GM23338 (cell line): ENCODE data around the gene HCK. TPM values are rescaled to one million over a fixed set of nuclear protein-coding genes. Genes with fewer than 3 reads are reported as not detected.

Experiments
- ATAC-seq: fragments of 200-7000 bp; cut with Tn5 transposase; 3 replicates; pipeline ENCODE4 v1.9.1; 2020
- DNase-seq: peaks from one replicate; pipeline ENCODE4 v3.0.0-alpha.2; 2015; ENCODE audit warnings: low spot score
- H2AFZ ChIP-seq: fragments of 200-600 bp; sonication (generic); 2 replicates; pipeline ENCODE4 v1.8.0; 2016; ENCODE audit warnings: antibody characterized with exemption, mild to moderate bottlenecking, moderate library complexity
- H3F3A ChIP-seq: fragments of 200-600 bp; sonication (generic); replicated peaks from 2 replicates; pipeline ENCODE4 v1.8.0; 2017; ENCODE audit warnings: antibody characterized with exemption, mixed run types, low read depth
- H3K27ac ChIP-seq: fragments of 200-600 bp; sonication (generic); 2 replicates; pipeline ENCODE4 v1.6.1; 2016; ENCODE audit warnings: low read depth
- H3K27me3 ChIP-seq: fragments of 200-600 bp; sonication (generic); 2 replicates; pipeline ENCODE4 v1.8.0; 2016; ENCODE audit warnings: mild to moderate bottlenecking, mixed run types, moderate library complexity; ENCODE audit not compliant: insufficient read depth
- H3K36me3 ChIP-seq: fragments of 200-600 bp; sonication (generic); 2 replicates; pipeline ENCODE4 v1.8.0; 2016; ENCODE audit warnings: mild to moderate bottlenecking; ENCODE audit not compliant: insufficient read depth
- H3K4me1 ChIP-seq: fragments of 200-600 bp; sonication (generic); 2 replicates; pipeline ENCODE4 v1.8.0; 2016; ENCODE audit warnings: mild to moderate bottlenecking, moderate library complexity; ENCODE audit not compliant: insufficient read depth
- H3K4me2 ChIP-seq: fragments of 200-600 bp; sonication (generic); 2 replicates; pipeline ENCODE4 v1.7.1; 2017; ENCODE audit warnings: mixed run types
- H3K4me3 ChIP-seq: fragments of 200-600 bp; sonication (generic); 2 replicates; pipeline ENCODE4 v1.6.1; 2016; ENCODE audit warnings: mixed run types
- H3K79me2 ChIP-seq: fragments of 200-600 bp; sonication (generic); replicated peaks from 2 replicates; pipeline ENCODE4 v1.8.0; 2017; ENCODE audit warnings: mild to moderate bottlenecking; ENCODE audit not compliant: insufficient read depth
- H3K9me2 ChIP-seq: fragments of 200-600 bp; sonication (generic); 2 replicates; pipeline ENCODE4 v1.8.0; 2017; ENCODE audit not compliant: insufficient read depth
- H4K20me1 ChIP-seq: fragments of 200-600 bp; sonication (generic); replicated peaks from 2 replicates; pipeline ENCODE4 v1.8.0; 2017; ENCODE audit warnings: mild to moderate bottlenecking; ENCODE audit not compliant: insufficient read depth
- H3K27ac Mint-ChIP-seq: 2 replicates; pipeline ENCODE4 v1.8.0; 2020; ENCODE audit warnings: inconsistent platforms, mild to moderate bottlenecking, moderate library complexity, mixed read lengths
- H3K27me3 Mint-ChIP-seq: 3 replicates; pipeline ENCODE4 v1.8.0; 2022; ENCODE audit warnings: low read depth, mild to moderate bottlenecking, moderate library complexity, mixed read lengths, inconsistent platforms; ENCODE audit not compliant: insufficient read depth, poor library complexity
- H3K36me3 Mint-ChIP-seq: 3 replicates; pipeline ENCODE4 v1.8.0; 2021; ENCODE audit warnings: low read depth, mild to moderate bottlenecking, inconsistent platforms, moderate library complexity, mixed read lengths
- H3K4me1 Mint-ChIP-seq: 3 replicates; pipeline ENCODE4 v1.8.0; 2020; ENCODE audit warnings: mild to moderate bottlenecking, inconsistent platforms, mixed read lengths
- H3K4me3 Mint-ChIP-seq: 3 replicates; pipeline ENCODE4 v1.8.0; 2021; ENCODE audit warnings: moderate library complexity, mild to moderate bottlenecking, inconsistent platforms, mixed read lengths
- H3K9me3 Mint-ChIP-seq: 3 replicates; pipeline ENCODE4 v1.8.0; 2020; ENCODE audit warnings: moderate library complexity, mild to moderate bottlenecking, inconsistent platforms, mixed read lengths
- CREB1 ChIP-seq: fragments of 250-450 bp; sonication (Bioruptor Pico); IDR thresholded peaks from 2 replicates; pipeline ENCODE4 v1.5.0; 2020; ENCODE audit warnings: low read depth, mild to moderate bottlenecking, moderate library complexity
- CTCF ChIP-seq, 2 experiments: fragments of 200-600 bp in 1 of 2; sonication (generic) in 1 of 2; conservative IDR thresholded peaks; 2 replicates each; pipeline versions ENCODE4 v1.5.1 to v1.6.1; 2016 to 2017; ENCODE audit warnings: antibody characterized with exemption in 2 of 2, low read depth in 2 of 2, mild to moderate bottlenecking in 2 of 2, moderate library complexity in 1 of 2
- ETS1 ChIP-seq: IDR thresholded peaks from 2 replicates; pipeline ENCODE4 v1.6.1; 2016; ENCODE audit warnings: antibody characterized with exemption
- EZH2phosphoT487 ChIP-seq: fragments of 200-600 bp; sonication (generic); IDR thresholded peaks from one replicate; pipeline ENCODE4 v1.8.1; 2018; ENCODE audit warnings: antibody characterized with exemption; ENCODE audit not compliant: unreplicated experiment
- JUNB ChIP-seq: IDR thresholded peaks from one replicate; pipeline ENCODE4 v1.6.1; 2016; ENCODE audit warnings: antibody characterized with exemption; ENCODE audit not compliant: unreplicated experiment
- POLR2AphosphoS5 ChIP-seq: IDR thresholded peaks from 2 replicates; pipeline ENCODE4 v1.6.1; 2016; ENCODE audit warnings: antibody characterized with exemption, low read depth
- STAT1 ChIP-seq: IDR thresholded peaks from one replicate; pipeline ENCODE4 v1.6.1; 2016; ENCODE audit warnings: antibody characterized with exemption; ENCODE audit not compliant: unreplicated experiment
- ZNF114 ChIP-seq: fragments of 250-450 bp; sonication (Bioruptor Pico); IDR thresholded peaks from 2 replicates; pipeline ENCODE4 v1.5.0; 2020; ENCODE audit warnings: mild to moderate bottlenecking, moderate library complexity
- ZNF331 ChIP-seq: fragments of 250-450 bp; sonication (Bioruptor Pico); IDR thresholded peaks from 2 replicates; pipeline ENCODE4 v1.5.0; 2020; ENCODE audit warnings: low read depth, mild to moderate bottlenecking, moderate library complexity
- polyA plus RNA-seq: library from polyadenylated mRNA; unstranded; fragments of >200 nt; fragmentation: Nextera tagmentation; extraction: Ambion mirVana; gene quantifications from 2 replicates; pipeline ENCODE4 v1.2.1, GENCODE V29; 2016
- total RNA-seq: library from RNA; depleted of rRNA; stranded (reverse); fragments of >200 nt; shearing (Covaris generic); gene quantifications from 2 replicates; pipeline ENCODE4 v1.2.3, GENCODE V29; 2014
- TF ChIP-seq, protein P1 (sequence below): IDR thresholded peaks from one replicate; pipeline ENCODE4 v1.6.1; 2018; ENCODE audit warnings: antibody characterized with exemption; ENCODE audit not compliant: unreplicated experiment

HCK gene
- total and polyA plus RNA-seq, 2 experiments from 2014 or later, result 0.97 TPM; not detected in 1

- Histone ChIP-seq H3K27me3 (peaks cover 13% of the 10 kb centered on the region), H3K9me2 (no peaks in the 10 kb centered on the region), H3K27ac (no peak overlapping the region), H3K79me2 (no peaks in the 10 kb centered on the region), H2AFZ (peak overlapping the region; percentile 15; the same call in 1 of the 2 replicates), H3F3A (peaks cover 13% of the 10 kb centered on the region), H3K4me3 (peak overlapping the region; percentile 57), H4K20me1 (peaks cover 12% of the 10 kb centered on the region; the same call in 1 of the 2 replicates), H3K4me2 (peak overlapping the region; percentile 78), H3K4me1 (peaks cover 2% of the 10 kb centered on the region; the same call in 1 of the 2 replicates), H3K36me3 (no peaks in the 10 kb centered on the region)
- H3K36me3 Mint-ChIP-seq, result peaks cover 9% of the 10 kb centered on the region; the same call in 2 of the 3 replicates
- 0 out of 2 replicates have a peak, but pooled peaks have one; percentile 45 for TF ChIP-seq ZNF114 (CRISPR knock-in tag)
- peak; percentile 17; the same call in 1 of the 2 replicates for TF ChIP-seq POLR2AphosphoS5
- peak; percentile 79 to 99 for TF ChIP-seq CTCF (conservative IDR thresholded peaks at IDR 0.05; ENCODE audit: low read depth in 2 of 2)
- TF ChIP-seq CREB1 (CRISPR knock-in tag), result peak; percentile 37; the same call in 1 of the 2 replicates
- no peak for TF ChIP-seq ETS1
- H3K4me1 Mint-ChIP-seq, result peaks cover 11% of the 10 kb centered on the region
- peaks cover 23% of the 10 kb centered on the region for H3K9me3 Mint-ChIP-seq
- peaks cover 8% of the 10 kb centered on the region for H3K27me3 Mint-ChIP-seq
- DNase-seq (peak; percentile 100), ATAC-seq (peak; percentile 98)
- H3K27ac Mint-ChIP-seq, result no peak overlapping the region
- peak overlapping the region; percentile 46 for H3K4me3 Mint-ChIP-seq
Observed at GRCh38 chr20:32031007-32031958, 20.8 kb upstream of the HCK start.

DNA sequence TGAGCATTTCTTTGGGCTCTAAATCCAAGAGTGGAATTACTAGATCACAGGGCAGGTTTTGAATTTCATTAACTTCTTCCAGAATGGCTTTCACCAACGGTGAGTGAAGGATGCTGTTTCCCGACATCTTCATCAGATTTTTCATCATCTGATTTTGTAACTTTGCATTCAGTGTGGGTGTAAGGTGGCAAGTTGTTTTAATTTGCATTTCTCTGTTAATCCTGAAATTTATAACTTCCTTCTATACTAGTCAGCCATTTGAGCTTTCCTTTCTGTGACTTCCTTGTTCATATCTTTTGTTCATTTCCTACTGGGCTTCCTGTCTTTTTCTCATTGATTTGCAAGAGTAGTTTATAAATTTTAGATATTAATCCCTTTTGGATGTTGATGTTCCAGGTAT, 18.7 kb upstream of the HCK start:
- Mint-ChIP-seq H3K4me3 (no peak overlapping the region), H3K27me3 (peaks cover 6% of the 10 kb centered on the region)
- no peak overlapping the region for H2AFZ ChIP-seq
- no peak for TF ChIP-seq CREB1 (CRISPR knock-in tag)
- TF ChIP-seq, protein P1, sequence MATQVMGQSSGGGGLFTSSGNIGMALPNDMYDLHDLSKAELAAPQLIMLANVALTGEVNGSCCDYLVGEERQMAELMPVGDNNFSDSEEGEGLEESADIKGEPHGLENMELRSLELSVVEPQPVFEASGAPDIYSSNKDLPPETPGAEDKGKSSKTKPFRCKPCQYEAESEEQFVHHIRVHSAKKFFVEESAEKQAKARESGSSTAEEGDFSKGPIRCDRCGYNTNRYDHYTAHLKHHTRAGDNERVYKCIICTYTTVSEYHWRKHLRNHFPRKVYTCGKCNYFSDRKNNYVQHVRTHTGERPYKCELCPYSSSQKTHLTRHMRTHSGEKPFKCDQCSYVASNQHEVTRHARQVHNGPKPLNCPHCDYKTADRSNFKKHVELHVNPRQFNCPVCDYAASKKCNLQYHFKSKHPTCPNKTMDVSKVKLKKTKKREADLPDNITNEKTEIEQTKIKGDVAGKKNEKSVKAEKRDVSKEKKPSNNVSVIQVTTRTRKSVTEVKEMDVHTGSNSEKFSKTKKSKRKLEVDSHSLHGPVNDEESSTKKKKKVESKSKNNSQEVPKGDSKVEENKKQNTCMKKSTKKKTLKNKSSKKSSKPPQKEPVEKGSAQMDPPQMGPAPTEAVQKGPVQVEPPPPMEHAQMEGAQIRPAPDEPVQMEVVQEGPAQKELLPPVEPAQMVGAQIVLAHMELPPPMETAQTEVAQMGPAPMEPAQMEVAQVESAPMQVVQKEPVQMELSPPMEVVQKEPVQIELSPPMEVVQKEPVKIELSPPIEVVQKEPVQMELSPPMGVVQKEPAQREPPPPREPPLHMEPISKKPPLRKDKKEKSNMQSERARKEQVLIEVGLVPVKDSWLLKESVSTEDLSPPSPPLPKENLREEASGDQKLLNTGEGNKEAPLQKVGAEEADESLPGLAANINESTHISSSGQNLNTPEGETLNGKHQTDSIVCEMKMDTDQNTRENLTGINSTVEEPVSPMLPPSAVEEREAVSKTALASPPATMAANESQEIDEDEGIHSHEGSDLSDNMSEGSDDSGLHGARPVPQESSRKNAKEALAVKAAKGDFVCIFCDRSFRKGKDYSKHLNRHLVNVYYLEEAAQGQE, result no peak
- no peak for TF ChIP-seq ZNF331
- TF ChIP-seq POLR2AphosphoS5, result no peak
- no peak for TF ChIP-seq EZH2phosphoT487
- no peak for TF ChIP-seq CTCF (conservative IDR thresholded peaks at IDR 0.05; ENCODE audit: low read depth in 2 of 2)
- no peak for TF ChIP-seq JUNB
- no peak for TF ChIP-seq STAT1

More for the DNA sequence above, 18.7 kb upstream of the HCK start:
- Histone ChIP-seq H3K4me3 (no peak overlapping the region), H3F3A (peaks cover 13% of the 10 kb centered on the region), H4K20me1 (peaks cover 12% of the 10 kb centered on the region; the same call in 1 of the 2 replicates), H3K4me2 (no peak overlapping the region), H3K4me1 (peaks cover 2% of the 10 kb centered on the region; the same call in 1 of the 2 replicates), H3K27me3 (peaks cover 13% of the 10 kb centered on the region), H3K27ac (no peak overlapping the region), H3K79me2 (no peaks in the 10 kb centered on the region), H3K9me2 (no peaks in the 10 kb centered on the region), H3K36me3 (no peaks in the 10 kb centered on the region)
- Mint-ChIP-seq H3K4me1 (peaks cover 14% of the 10 kb centered on the region), H3K36me3 (peaks cover 7% of the 10 kb centered on the region), H3K9me3 (peaks cover 24% of the 10 kb centered on the region), H3K27ac (no peak overlapping the region)
- no peak for DNase-seq
- ATAC-seq, result no peak
